ENCODE measurements around the gene ZNF436.

- TF ChIP-seq GATA2 (IDR thresholded peaks at IDR 0.05; ENCODE audit: low read depth, low read length) (no peak), GATA3 (IDR thresholded peaks at IDR 0.05; ENCODE audit: low read depth, low read length) (no peak)
These were observed 23.7 kb downstream of the ZNF436 start for GRCh38 chr1:23345920-23346319.

Data from SH-SY5Y (cell line).